ENCODE measurements around the gene FCAMR. TPM values are rescaled to one million over a fixed set of nuclear protein-coding genes. Genes with fewer than 3 reads are reported as not detected.

FCAMR gene
- total and polyA plus RNA-seq, 2 donors (not counting 1 experiment from before 2014, with no cell fraction given): not detected

DNA sequence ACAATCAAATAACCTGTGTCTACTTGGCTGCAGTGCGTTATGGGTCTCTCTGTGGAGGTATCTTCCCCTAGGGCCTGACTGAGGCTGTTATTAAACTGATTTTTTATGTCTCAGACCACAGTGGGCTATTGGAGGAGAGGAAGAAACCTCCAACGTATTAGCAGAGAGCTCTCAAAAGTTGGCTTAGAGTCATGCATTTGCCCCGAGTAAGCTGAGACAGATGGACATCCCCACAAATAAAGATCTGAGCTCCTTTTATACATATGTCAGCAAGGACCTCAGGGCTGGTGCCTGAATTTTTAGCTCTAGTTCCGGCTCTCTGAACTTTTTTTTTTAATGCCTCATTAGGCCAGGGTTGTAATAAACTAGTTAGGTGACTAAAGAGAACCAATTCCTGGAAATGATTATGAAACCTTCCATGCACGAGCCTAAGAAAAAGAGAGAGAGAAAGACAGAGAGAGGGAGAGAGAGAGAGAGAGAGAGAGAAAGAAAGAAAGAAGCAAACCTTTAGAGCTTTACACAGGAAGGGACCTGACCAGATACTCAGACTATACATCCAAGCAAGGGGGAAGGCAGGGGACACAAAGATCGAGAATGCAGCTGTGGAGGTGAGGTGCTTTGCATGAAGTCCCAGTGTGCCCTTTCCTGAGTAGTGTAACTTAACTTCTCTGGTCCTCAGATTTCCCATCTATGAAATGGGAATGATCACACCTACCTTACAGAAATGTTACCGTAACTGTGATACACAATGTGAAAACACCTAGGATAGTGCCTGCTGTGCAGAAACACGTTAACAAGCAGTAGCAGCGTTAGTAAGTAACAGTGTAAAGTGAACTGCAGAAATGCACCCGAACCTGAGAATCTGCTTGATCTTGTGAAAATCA, 15.6 kb downstream of the FCAMR start:
- 91% methylated on average over 5 of the region's 10 CpGs for WGBS (ENCODE audit: insufficient coverage)
- DNase-seq (no peak), ATAC-seq (ENCODE audit: low read depth) (no peak)
- no peak overlapping the region for H3K4me3 Mint-ChIP-seq
- TF ChIP-seq EZH2 (IDR thresholded peaks at IDR 0.05; ENCODE audit: borderline replicate concordance, insufficient read depth, low read depth, low read length, poor library complexity, severe bottlenecking): no peak
- TF ChIP-seq, protein P1, sequence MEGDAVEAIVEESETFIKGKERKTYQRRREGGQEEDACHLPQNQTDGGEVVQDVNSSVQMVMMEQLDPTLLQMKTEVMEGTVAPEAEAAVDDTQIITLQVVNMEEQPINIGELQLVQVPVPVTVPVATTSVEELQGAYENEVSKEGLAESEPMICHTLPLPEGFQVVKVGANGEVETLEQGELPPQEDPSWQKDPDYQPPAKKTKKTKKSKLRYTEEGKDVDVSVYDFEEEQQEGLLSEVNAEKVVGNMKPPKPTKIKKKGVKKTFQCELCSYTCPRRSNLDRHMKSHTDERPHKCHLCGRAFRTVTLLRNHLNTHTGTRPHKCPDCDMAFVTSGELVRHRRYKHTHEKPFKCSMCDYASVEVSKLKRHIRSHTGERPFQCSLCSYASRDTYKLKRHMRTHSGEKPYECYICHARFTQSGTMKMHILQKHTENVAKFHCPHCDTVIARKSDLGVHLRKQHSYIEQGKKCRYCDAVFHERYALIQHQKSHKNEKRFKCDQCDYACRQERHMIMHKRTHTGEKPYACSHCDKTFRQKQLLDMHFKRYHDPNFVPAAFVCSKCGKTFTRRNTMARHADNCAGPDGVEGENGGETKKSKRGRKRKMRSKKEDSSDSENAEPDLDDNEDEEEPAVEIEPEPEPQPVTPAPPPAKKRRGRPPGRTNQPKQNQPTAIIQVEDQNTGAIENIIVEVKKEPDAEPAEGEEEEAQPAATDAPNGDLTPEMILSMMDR (IDR thresholded peaks at IDR 0.05): no peak
- no peak overlapping the region for H3K27ac Mint-ChIP-seq
- H3K27me3 Mint-ChIP-seq: peaks cover 3% of the 10 kb centered on the region
- POLR2A ChIA-PET: no interaction called here
- H3K9ac ChIP-seq (ENCODE audit: low read length): no peak overlapping the region
- CTCF ChIA-PET: interaction anchor here (0.6 to 1.9 kb wide), 9 partner anchors 10 to 553 kb away, joined by 3 to 11 read pairs (median 3); no protein-coding TSS in a partner anchor
- H4K20me1 ChIP-seq (ENCODE audit: control insufficient read depth, insufficient read depth, low read length, poor library complexity, severe bottlenecking): no peaks in the 10 kb centered on the region
- peaks cover 26% of the 10 kb centered on the region for H3K4me1 Mint-ChIP-seq
- H3K9me3 Mint-ChIP-seq (ENCODE audit: insufficient read depth): no peaks in the 10 kb centered on the region
- no peak overlapping the region for H3K4me2 ChIP-seq (replicated peaks; ENCODE audit: low read depth, low read length, poor library complexity, severe bottlenecking)
- H3K4me1 ChIP-seq (ENCODE audit: control insufficient read depth in 2 of 2, insufficient read depth in 2 of 2, low read length in 2 of 2): peaks cover 7 to 11% of the 10 kb centered on the region in 2 donors
- H3K79me2 ChIP-seq (ENCODE audit: control insufficient read depth, insufficient read depth, low read length): no peaks in the 10 kb centered on the region
- no peak overlapping the region for H3K27ac ChIP-seq (ENCODE audit: low read length in 2 of 2)
- peak overlapping the region; percentile 19 for H2AFZ ChIP-seq (ENCODE audit: insufficient read depth, low read depth, low read length, poor library complexity, severe bottlenecking)
- peaks cover 0 to 5% (median 1%) of the 10 kb centered on the region in 3 donors for H3K9me3 ChIP-seq (ENCODE audit: control extremely low read depth in 1 of 3, control insufficient read depth in 2 of 3, insufficient read depth in 1 of 3, low read length in 2 of 3)
- no peaks in the 10 kb centered on the region for H3K36me3 ChIP-seq (replicated peaks in 1 of 2; ENCODE audit: control extremely low read depth in 1 of 2, control insufficient read depth in 1 of 2, extremely low read depth in 1 of 2, insufficient read depth in 2 of 2, low read length in 1 of 2)
- H3K27me3 ChIP-seq (replicated peaks in 1 of 4; ENCODE audit: control extremely low read depth in 1 of 4, control insufficient read depth in 3 of 4, insufficient read depth in 4 of 4, low read length in 3 of 4): no peaks in the 10 kb centered on the region
- H3K4me3 ChIP-seq (ENCODE audit: control extremely low read depth in 1 of 5, extremely low read depth in 1 of 5, insufficient read depth in 1 of 5, low read depth in 2 of 5, low read length in 4 of 5): no peak overlapping the region
- intact Hi-C loops (cut with micrococcal nuclease): no loop called here

DNA sequence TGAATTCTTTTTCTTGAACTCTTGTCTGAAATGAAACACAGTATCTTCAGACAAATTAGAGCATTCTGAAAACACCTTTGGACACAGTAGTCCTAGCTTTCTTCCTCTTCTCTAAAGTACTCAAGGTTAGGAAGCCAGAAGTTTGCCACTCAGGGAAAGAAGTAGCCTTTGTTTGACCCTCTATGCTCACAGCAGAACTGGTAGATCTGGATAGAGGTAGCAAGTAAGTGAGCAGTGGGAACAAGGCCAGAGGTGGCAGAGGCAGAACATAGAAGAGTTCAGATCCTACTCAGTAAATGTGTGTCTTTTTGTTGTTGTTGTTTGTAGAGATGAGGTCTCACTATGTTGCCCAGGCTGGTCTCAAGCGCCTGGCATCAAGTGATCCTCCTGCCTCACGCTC, 16.6 kb downstream of the FCAMR start:
- Histone ChIP-seq H3K27ac (ENCODE audit: low read length in 2 of 2) (no peak overlapping the region), H2AFZ (ENCODE audit: insufficient read depth, low read depth, low read length, poor library complexity, severe bottlenecking) (no peak overlapping the region), H3K79me2 (ENCODE audit: control insufficient read depth, insufficient read depth, low read length) (no peaks in the 10 kb centered on the region), H3K27me3 (replicated peaks in 1 of 4; ENCODE audit: control extremely low read depth in 1 of 4, control insufficient read depth in 3 of 4, insufficient read depth in 4 of 4, low read length in 3 of 4) (no peaks in the 10 kb centered on the region), H4K20me1 (ENCODE audit: control insufficient read depth, insufficient read depth, low read length, poor library complexity, severe bottlenecking) (no peaks in the 10 kb centered on the region), H3K4me2 (replicated peaks; ENCODE audit: low read depth, low read length, poor library complexity, severe bottlenecking) (no peak overlapping the region), H3K36me3 (replicated peaks in 1 of 2; ENCODE audit: control extremely low read depth in 1 of 2, control insufficient read depth in 1 of 2, extremely low read depth in 1 of 2, insufficient read depth in 2 of 2, low read length in 1 of 2) (no peaks in the 10 kb centered on the region), H3K4me3 (ENCODE audit: control extremely low read depth in 1 of 5, extremely low read depth in 1 of 5, insufficient read depth in 1 of 5, low read depth in 2 of 5, low read length in 4 of 5) (no peak overlapping the region), H3K4me1 (ENCODE audit: control insufficient read depth in 2 of 2, insufficient read depth in 2 of 2, low read length in 2 of 2) (peaks cover 11 to 12% of the 10 kb centered on the region in 2 donors), H3K9ac (ENCODE audit: low read length) (no peak overlapping the region), H3K9me3 (ENCODE audit: control extremely low read depth in 1 of 3, control insufficient read depth in 2 of 3, insufficient read depth in 1 of 3, low read length in 2 of 3) (peaks cover 0 to 6% (median 4%) of the 10 kb centered on the region in 3 donors)
- ChIA-PET POLR2A (no interaction called here), CTCF (interaction anchor here (1.9 kb wide), 1 partner anchor 41 kb away, joined by 11 read pairs; no protein-coding TSS in a partner anchor)
- peaks cover 35% of the 10 kb centered on the region for H3K4me1 Mint-ChIP-seq
- H3K4me3 Mint-ChIP-seq: no peak overlapping the region
- 94% methylated on average over 2 of the region's 2 CpGs for WGBS (ENCODE audit: insufficient coverage)
- H3K9me3 Mint-ChIP-seq (ENCODE audit: insufficient read depth): no peaks in the 10 kb centered on the region
- intact Hi-C loops (cut with micrococcal nuclease): no loop called here
- ATAC-seq (ENCODE audit: low read depth) (no peak), DNase-seq (no peak)
- H3K27me3 Mint-ChIP-seq: peaks cover 3% of the 10 kb centered on the region
- no peak for TF ChIP-seq EZH2 (IDR thresholded peaks at IDR 0.05; ENCODE audit: borderline replicate concordance, insufficient read depth, low read depth, low read length, poor library complexity, severe bottlenecking)
- TF ChIP-seq, protein P1 (IDR thresholded peaks at IDR 0.05): no peak
- H3K27ac Mint-ChIP-seq: no peak overlapping the region
